ENCODE measurements around the gene PLB1.

PLB1 gene

DNA sequence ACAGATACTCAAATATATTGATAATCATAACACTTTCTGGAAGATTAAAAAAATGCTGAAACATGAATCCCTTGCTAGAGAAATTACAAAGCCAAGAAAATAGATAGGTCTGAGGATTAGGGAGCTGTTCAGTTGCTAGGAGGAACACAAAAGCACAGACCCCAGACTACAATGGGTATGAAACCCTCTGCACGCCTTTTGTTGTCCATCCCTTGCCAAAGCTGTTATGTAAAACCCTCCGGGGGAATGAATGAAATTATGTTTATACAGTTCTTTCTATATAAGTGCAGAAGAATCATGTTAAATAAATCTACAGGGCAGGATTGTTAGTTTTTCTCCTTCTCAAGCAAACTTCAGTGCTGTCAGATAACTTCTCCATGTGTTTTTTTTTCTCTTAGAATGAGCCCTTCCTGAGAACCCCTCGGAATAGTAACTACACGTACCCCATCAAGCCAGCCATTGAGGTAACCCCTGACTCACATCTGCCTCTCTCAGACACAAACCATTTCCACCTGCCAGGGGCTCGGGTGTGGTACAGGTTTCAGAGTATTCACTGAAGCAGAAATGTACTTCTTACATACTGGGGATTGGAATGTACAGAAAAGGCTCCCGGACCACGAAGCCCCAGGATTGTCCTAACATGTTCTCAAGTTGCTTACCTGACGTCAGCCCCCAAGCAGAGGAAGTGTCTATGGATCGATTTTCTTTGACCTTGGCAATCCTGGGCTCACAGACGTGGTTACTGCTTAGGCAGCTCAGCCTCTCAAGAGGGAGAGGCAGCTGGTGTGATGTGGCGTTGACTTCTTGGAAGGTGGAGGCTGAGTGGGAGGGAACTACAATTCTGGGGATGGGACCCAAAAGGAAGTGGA, 118.0 kb downstream of the PLB1 start:
- DNase-seq (ENCODE audit: low read depth in 2 of 2): no peak

DNA sequence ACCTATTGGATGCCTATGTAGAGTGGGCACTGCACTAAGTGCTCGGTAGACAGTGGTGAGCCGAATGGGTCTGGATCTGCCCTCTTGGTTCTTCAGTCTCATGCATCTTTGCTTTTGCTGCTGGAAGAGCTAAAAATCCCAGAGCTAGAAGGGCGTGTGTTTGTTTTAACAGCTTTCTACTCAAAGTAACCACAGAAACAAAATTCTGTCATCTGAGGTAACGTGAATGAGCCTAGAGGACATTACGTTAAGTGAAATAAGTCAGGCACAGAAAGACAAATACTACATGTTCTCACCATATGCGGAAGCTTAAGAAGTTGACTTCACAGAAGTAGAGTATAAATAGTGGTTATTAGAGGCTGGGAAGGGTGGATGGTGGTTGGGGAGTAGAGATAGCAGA, 119.8 kb downstream of the PLB1 start:
- no peak for DNase-seq (ENCODE audit: low read depth in 2 of 2)

DNA sequence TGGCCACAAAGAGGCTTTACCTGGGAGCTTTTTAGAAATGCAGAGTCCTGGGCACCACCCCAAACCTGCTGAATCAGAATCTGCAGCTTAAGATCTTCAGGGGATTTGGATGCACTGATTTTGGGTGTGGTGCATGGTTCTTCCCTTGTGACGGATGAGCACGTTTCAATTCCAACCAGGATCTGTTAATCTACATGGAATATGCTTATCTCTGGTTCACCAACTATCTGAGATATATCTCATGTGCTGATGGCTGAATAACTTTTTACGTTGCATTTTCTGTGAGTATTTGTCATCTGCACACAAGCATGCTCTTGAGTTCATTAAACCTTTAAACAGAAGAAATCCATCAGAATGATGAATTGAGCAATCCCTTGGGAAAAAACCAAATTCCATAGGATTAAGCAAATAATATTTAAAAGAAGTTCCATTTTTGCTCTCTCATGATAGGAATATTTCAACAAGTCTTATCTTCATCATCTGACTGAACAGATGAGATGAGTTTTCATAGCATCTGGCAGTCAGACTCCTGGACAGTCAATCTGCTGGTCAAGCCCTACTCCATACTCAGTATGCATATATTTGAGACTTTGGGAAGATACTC, 120.6 kb downstream of the PLB1 start:
- no peak for DNase-seq (ENCODE audit: low read depth in 2 of 2)

DNA sequence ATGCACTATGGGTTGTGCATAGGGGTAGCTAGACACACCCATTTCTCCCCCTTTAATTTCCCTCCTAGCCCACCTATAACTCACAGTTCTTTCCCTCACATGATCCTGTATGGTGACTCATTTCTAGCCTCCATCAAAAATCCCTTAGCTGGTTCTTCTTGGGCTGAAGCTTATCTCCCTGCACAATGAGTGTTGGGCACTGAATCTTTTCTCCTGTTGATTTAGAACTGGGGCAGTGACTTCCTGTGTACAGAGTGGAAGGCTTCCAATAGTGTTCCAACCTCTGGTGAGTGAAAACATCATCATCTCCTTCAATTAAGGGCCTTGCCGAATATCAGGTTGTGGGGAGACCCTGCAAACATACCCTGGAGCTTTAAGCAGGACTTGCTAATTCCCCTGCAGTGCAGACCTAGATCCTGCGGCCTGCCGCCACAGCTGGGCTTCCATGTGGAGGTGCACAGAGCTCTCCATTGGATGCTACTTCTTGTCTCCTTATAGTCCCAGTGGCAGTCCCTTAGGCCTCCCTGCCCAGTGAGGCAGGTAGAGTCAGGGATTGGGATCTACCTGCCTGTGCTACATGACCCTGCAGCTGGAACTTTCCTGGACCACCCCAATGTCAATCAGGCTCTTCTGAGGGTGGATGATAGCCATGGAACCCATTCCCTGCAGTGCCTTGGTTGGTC, 121.8 kb downstream of the PLB1 start:
- DNase-seq (ENCODE audit: low read depth in 2 of 2): no peak

DNA sequence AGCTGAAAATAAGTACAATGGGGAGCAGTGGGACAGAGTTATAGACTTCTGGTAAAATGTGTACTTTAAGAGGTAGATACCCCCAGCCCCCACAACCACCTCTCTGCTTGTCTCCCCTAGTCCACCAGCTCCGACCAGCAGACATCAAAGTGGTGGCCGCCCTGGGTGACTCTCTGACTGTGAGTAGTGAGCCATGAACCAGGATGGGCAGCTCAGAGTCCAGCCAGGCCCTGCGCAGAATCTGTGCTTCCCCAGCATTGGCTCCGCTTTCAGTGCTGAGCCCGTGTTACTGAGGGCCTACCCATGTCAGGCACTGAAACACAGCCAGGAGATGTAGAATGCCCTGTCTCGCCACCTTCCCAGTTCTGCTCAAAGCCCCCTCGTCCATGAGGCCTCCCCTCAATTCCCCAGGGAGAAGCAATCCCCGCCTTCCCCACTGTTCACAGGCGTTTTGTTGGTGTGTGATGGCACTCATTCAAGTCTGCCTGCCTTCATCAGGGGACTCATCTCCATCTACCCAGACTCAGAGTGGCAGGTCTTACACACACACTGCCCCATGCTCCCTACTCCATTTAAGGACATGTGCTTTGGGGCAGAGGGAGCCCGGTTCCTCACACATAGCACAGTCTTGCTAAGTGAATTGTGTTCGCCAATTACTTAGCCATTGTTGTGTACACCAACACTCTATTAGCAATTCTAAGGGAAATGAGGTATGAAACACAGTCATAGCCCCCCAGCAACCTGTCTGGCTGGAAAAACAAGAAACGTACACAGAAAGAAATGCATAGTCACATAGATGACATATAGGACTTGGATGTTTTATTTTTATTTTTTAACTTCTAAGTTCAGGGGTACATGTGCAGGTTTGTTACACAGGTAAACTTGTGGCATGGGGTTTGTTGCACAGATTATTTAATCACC, 122.6 kb downstream of the PLB1 start:
- no peak for DNase-seq (ENCODE audit: low read depth in 2 of 2)

DNA sequence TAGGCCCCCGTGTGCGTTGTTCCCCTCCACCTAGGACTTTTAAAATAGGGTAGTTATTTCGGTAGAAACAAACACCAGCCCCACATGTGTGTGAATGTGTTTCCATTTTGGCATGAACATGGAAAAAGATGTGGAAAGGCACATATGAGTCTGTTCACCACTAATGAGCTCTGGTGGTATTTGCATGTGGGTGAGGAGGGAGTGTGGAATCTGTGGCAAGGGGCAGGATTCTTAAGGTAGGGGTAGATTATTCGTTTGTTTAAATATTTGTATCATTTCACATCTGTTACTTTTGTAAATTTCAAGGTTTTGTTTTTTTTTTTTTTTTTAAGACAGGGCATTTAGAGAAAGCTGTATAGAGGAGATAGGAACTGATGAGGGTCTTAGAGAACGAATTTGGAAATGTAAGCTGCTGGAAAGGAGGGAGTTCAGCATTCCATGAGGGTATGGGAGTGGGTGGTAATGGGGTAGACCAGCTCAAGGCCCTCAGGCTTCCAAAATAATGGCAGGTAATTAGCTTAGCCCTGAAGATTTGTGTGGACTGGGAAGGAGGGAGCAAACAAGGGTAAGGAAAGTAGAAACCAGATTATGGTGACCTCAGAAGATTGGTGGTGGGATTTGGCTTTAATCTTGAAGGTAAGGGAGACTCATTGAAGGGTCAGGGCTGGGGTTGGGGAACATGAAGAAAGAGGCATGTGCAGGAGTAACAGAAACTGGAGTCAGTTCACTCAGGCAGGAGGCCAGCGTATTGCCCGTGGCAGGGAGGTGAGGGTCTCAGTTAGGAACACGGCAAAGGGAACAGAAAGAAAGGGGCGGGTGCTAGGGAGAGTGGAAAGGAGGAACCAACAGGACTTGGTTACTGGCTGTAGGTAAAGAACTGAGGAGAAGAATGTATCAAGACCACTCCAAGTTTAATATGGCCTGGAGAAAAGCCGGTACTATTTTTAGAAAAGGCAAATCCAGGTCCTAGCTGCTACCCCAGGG, 123.6 kb downstream of the PLB1 start:
- DNase-seq (ENCODE audit: low read depth in 2 of 2): no peak

DNA sequence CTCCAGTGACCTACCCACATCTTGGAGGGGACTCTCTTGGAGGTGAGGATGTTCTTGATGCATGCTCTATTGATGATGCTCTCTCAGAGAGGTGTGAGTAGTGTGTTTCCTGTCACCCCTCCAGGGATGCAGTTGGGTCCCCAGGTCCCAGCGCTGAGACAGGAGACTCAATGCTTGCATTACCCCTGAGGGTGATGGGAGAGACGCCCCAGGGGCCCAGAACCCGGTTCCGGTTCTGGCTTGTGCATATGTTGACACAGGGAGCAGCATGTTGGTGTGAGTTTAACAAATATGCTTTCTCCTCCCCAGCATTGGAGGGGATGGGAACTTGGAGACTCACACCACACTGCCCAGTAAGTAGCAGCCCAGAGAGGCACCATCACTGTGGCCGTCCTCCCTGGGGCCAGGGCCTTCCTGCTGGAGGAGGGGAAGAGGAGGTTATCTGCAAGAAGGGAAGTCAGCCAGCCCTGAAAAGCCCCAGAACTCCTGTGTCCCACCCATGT, 124.5 kb downstream of the PLB1 start:
- DNase-seq (ENCODE audit: low read depth in 2 of 2): no peak

DNA sequence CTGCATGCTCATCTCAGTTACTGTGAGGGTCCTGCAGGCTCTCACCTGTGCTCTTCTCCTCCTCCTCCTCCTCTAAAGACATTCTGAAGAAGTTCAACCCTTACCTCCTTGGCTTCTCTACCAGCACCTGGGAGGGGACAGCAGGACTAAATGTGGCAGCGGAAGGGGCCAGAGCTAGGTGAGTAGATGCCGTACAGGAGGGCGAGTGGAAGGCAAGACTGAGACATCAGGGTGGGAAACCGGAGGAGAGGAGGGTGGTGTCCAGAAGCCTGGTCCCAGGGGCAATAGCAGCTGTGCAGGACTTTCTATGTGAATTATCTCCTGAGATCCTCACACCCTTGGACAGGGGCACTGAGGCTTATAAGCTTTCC, 124.9 kb downstream of the PLB1 start:
- DNase-seq (ENCODE audit: low read depth in 2 of 2): no peak

DNA sequence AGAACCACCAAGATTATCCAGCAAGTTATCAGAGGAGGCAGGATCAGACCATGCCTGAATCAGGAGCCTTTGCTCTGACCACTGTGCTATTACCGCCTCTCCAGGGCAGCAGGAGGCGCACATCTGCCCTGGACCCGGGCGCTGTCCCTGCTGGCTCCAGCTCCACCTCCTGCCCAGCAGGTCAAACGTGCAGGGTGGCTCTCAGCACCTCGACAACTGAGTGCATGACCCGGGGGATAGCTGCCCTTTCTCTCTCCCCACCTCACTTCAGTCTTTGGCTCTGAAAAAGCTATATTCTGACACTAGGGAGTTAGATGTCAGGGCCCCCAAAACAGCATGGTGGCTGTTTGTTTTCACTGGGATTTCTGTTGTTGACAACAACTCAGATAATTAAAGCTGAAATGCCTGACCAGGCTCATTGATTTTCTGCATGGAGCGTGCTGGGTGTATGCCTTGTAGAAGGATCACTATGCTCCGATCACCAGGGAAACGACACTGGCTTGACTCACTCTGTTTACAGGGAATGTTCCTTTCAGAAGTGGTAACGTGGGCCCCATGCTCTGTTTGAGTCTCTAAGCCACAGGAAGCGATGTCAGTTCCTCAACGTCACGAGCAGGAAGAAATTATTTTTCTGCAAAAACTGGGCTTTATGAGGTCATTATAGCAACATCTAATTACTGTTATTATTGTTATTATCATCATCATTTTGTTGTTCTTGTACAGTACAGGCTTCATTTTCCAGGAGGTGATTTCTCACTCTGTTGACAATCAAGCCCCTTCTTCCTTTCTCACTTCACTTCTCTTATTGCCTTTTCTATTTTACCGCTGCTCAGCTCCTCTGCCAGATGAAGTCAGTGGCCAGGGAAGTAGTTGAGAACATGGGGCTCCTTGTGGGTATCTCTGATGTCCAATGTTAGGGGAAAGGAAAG, 125.6 kb downstream of the PLB1 start:
- peak; percentile 39 to 52 for DNase-seq (ENCODE audit: low read depth in 2 of 2)

DNA sequence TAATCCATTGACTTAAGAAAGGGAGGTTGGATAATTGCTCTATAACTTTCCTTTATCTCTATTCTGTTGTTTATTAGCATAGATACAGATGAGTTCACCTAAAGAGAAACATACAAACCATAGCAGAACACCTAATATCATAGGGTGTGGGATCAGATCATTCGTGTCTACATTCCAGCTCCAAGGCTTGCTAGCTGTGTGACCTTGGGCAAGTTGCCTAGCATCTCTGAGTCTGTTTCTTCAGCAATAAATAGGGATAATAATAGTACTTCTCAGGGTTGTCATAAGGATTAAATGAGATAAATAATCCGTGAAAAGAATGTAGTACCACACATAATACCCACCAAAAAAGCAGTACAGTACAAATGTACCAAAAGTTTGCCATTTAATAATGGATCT, 126.2 kb downstream of the PLB1 start:
- DNase-seq (ENCODE audit: low read depth in 2 of 2): no peak

DNA sequence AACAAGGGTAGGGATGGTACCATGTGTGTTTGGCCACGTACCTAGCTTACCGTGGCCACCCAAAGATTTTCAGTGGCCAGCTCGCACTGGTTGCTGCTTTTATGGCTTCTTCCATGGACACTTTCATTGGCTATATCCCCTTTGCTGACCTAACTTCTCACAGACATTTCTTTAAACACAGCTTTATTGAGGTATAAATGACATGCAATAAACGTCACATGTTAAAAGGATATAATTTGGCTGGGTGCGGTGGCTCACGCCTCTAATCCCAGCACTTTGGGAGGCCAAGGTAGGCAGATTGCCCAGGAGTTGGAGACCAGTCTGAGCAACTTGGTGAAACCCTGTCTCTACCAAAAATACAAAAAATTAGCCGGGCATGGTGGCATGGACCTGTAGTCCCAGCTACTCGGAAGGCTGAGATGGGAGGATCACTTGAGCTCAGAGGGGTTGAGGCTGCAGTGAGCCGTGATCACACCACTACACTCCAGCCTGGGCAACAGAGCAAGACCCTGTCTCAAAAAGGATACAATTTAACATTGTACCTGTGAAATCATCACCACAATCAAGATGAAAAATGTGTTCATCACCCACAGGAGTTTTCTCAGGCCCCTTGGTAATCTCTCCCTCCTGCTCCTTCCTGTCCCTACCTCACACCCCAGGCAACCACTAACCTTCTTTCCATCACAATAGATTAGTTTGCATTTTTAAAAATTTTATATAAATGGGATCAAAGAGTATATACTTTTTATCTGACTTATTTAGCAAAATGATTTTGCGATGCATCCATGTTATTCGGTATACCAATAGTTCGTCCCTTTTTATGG, 127.9 kb downstream of the PLB1 start:
- DNase-seq (ENCODE audit: low read depth in 2 of 2): no peak

DNA sequence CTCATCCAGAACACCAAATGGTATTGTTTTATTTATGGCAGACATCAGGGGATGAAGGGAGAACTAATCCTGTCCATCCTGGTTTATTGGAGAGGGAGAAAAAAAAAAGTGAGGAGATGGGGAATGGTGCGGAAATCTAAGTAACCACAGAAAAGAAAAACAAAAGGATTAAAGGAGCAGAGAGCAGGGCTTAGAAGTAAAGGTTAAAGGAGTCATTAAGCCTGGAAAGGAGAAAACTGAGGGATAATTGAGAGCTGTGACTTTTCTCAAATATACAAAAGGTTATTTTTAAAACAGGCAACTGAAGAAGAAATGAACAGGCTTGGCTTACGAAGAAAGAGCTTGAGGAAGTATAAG, 128.6 kb downstream of the PLB1 start:
- DNase-seq (ENCODE audit: low read depth in 2 of 2): no peak

DNA sequence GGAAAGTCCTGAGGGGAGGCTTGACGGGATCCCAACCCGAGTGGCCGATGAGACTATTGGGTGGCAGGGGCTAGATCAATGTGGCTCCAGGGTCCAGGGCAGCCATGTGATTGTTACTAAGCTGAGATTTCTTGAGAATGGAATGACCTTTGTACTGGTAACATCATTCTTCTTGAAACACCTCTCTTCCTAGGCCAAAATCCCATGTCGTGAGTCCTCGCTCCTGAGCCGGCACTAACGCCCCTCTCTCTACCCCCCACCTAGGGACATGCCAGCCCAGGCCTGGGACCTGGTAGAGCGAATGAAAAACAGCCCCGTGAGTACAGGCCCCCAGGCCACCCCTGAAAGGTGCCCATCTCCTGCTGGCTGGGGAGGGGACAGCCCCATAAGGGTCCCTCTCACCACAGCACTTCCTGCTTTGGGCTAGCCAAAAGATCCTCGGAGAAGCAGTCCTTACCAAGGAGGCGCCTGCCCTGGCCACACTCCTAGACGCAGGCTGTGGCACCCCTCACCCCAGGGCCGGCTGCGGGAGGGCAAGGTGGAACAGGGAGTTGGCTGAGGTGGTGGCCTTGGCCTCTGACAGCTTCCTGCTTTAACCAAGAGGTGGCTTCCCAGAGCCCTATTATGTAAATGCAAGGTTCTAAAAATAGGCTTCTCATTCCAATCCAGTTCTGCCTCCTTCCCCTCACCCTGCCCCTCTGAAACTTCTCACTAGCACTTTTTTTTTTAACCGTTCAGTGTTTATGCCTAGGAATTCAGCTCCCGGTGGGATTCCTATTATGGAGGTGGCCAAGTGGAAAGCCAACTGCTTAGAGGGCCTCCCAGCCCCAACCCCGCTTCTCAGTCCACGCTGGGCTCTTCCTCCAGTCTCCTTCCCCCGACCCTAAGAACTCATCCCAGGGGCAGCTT, 129.2 kb downstream of the PLB1 start:
- DNase-seq (ENCODE audit: low read depth in 2 of 2): peak in 1 of 2 donors; percentile 49

DNA sequence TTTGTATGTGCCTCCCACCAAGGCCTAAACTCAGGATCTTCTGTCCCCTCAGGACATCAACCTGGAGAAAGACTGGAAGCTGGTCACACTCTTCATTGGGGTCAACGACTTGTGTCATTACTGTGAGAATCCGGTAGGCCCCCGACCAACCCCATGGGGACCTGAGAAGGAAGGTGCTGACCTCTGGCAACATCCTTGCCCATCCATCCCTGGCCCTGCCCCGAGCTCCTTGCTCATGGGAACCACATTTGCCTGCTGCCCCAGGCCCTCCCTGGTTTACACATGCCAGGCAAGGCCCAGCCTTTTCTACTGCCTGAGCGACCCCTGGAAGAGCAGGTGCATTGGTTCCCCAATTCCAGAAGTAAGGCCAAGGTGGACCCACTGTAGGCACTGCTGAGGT, 130.5 kb downstream of the PLB1 start:
- no peak for DNase-seq (ENCODE audit: low read depth in 2 of 2)

DNA sequence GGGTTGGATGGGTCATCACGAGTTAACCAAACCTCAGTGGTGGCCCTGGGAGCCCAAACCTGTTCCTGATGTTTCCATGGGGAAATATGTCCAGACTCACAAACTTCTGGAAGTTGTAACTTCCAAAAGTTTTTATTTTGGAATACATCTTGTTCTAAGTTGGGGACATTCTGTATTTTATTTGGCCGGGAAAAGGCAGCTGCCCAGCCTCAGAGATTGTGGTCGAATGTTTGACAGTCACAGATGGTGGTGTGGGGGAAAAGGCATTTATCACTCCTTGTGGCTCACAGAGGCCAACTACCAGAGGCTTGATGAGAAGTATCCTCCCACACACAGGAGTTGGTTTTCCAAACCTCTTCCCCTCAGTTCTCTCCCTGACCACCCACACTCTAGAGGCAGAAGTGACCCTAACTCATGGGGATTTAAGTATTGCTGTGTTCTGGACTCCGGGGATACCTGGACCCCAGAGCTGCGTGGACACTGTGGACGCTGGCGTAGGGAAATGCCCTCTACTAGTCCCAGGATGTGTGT, 131.1 kb downstream of the PLB1 start:
- no peak for DNase-seq (ENCODE audit: low read depth in 2 of 2)

DNA sequence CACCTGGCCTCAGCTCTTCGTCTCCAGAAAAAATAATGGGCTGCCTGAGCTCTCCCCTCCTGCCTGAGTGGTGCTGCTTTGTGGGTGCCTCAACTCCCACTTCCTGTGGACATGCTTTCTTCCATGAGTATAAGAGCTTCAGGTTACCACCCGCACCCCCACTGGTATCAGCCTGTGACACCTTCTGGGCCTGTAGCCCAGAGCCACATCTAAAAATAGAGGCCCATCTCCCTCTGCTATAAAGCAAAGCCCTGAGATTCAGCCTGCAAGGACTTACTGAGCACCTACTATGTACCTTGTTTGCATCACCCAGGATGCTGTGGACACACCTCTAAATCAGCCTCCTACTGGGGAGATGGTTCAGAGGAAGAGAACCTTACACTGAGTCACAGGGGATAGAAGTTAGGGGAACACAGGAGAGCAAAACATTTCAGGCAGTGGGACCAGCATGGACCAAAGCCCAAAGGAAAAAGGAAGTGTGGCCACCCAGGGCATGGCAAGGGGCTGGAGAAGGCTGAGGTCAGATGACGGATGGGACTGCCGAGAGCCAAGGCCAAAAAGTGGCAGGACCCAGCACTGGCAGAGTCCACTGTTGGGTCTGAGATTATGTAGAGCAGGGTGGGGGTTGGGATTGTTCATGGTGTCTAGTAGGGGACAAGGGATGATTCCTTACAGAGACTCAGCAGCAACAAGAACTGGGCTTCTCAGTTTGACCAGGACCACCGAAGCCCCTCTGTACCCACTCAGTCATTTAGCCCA, 132.0 kb downstream of the PLB1 start:
- DNase-seq (ENCODE audit: low read depth in 2 of 2): no peak

All from stimulated activated CD4-positive, alpha-beta T cell treated with anti-CD3 and anti-CD28 coated beads, Interleukin-15, amount 100 ng/mL, for 48 hours (primary cell).